SK-N-SH (cell line): ENCODE results near the gene CYP4F3. TPM values are rescaled to one million over a fixed set of nuclear protein-coding genes. Genes with fewer than 3 reads are reported as not detected.

Source experiments
- CTCF ChIA-PET: fragments of 300-600, 350-600 bp; formaldehyde crosslinking; extraction: SDS; loops from one replicate; lab custom pipeline; 2021; lab: Yijun Ruan, JAX
- POLR2A ChIA-PET: fragments of 350-600 bp; sonication (Branson Sonifier 250); formaldehyde crosslinking; extraction: SDS; loops from one replicate; lab custom pipeline; 2020; ENCODE audit warnings: antibody characterized with exemption, inconsistent platforms; lab: Yijun Ruan, JAX
- DNase-seq: peaks from one replicate; pipeline ENCODE4 v3.0.0; 2012
- H2AFZ ChIP-seq: fragments of 200-600 bp; sonication (generic); 2 replicates; pipeline ENCODE4 v1.8.1; 2016; ENCODE audit warnings: antibody characterized with exemption, mild to moderate bottlenecking, low read depth
- H3F3A ChIP-seq: fragments of 200-600 bp; sonication (generic); replicated peaks from 2 replicates; pipeline ENCODE3; 2016; ENCODE audit warnings: antibody characterized with exemption, mild to moderate bottlenecking; ENCODE audit not compliant: insufficient read depth
- H3K27ac ChIP-seq, 2 experiments: fragments of 200-500 bp in 1 of 2; fragments of 200-600 bp in 1 of 2; sonication (Bioruptor generic) in 1 of 2; sonication (generic), shearing (Covaris generic) in 1 of 2; 2 replicates each; pipeline versions ENCODE4 v1.5.1 to v1.6.1; 2014 to 2016; ENCODE audit warnings: low read depth in 2 of 2, inconsistent platforms in 1 of 2, low read length in 1 of 2, mild to moderate bottlenecking in 1 of 2, mixed read lengths in 1 of 2
- H3K27me3 ChIP-seq: fragments of 200-600 bp; sonication (generic), shearing (Covaris generic); 2 replicates; pipeline ENCODE4 v1.6.1; 2016; ENCODE audit warnings: mixed run types; ENCODE audit not compliant: insufficient read depth
- H3K36me3 ChIP-seq, 2 experiments: fragments of 200-500 bp in 1 of 2; fragments of 200-600 bp in 1 of 2; sonication (Bioruptor generic) in 1 of 2; sonication (generic) in 1 of 2; replicated peaks in 1 of 2; 2 replicates each; pipeline versions ENCODE3 to v1.5.1; 2014 to 2016; ENCODE audit warnings: low read length in 1 of 2, mild to moderate bottlenecking in 1 of 2; ENCODE audit not compliant: insufficient read depth in 2 of 2, control insufficient read depth in 1 of 2
- H3K4me1 ChIP-seq, 2 experiments: fragments of 200-500 bp in 1 of 2; fragments of 200-600 bp in 1 of 2; sonication (Bioruptor generic) in 1 of 2; sonication (generic), shearing (Covaris generic) in 1 of 2; 2 replicates each; pipeline versions ENCODE4 v1.5.1 to v1.6.1; 2014 to 2016; ENCODE audit warnings: low read depth in 1 of 2, low read length in 1 of 2, mixed run types in 1 of 2; ENCODE audit not compliant: insufficient read depth in 2 of 2, control insufficient read depth in 1 of 2
- H3K4me2 ChIP-seq: fragments of 200-600 bp; sonication (generic), shearing (Covaris generic); 2 replicates; pipeline ENCODE4 v1.6.1; 2017; ENCODE audit warnings: mixed run types
- H3K4me3 ChIP-seq, 2 experiments: fragments of 200-500 bp in 1 of 2; fragments of 200-600 bp in 1 of 2; sonication (Bioruptor generic) in 1 of 2; sonication (generic), shearing (Covaris generic) in 1 of 2; 2 replicates each; pipeline versions ENCODE4 v1.5.1 to v1.8.1; 2014 to 2016; ENCODE audit warnings: low read depth in 2 of 2, inconsistent platforms in 1 of 2, low read length in 1 of 2, mild to moderate bottlenecking in 1 of 2, mixed read lengths in 1 of 2, moderate library complexity in 1 of 2
- H3K79me2 ChIP-seq: fragments of 200-600 bp; sonication (generic); 2 replicates; pipeline ENCODE4 v1.8.1; 2017; ENCODE audit warnings: mild to moderate bottlenecking; ENCODE audit not compliant: insufficient read depth
- H3K9ac ChIP-seq: fragments of 200-600 bp; sonication (generic); 2 replicates; pipeline ENCODE4 v1.6.1; 2017; ENCODE audit warnings: mixed run types
- H3K9me2 ChIP-seq: fragments of 200-600 bp; sonication (generic); 2 replicates; pipeline ENCODE4 v1.6.1; 2017; ENCODE audit warnings: mixed run types
- H3K9me3 ChIP-seq: fragments of 200-600 bp; sonication (generic); 2 replicates; pipeline ENCODE4 v1.6.1; 2017; ENCODE audit warnings: mixed run types, mild to moderate bottlenecking, moderate library complexity
- H4K20me1 ChIP-seq: fragments of 200-600 bp; sonication (generic); 2 replicates; pipeline ENCODE4 v1.6.1; 2017; ENCODE audit warnings: mild to moderate bottlenecking, mixed run types; ENCODE audit not compliant: insufficient read depth
- EZH2phosphoT487 ChIP-seq: fragments of 200-600 bp; sonication (generic); IDR thresholded peaks from 2 replicates; pipeline ENCODE4 v1.6.1; 2017; ENCODE audit warnings: low read depth, mixed run types, mild to moderate bottlenecking, antibody characterized with exemption, moderate library complexity, borderline replicate concordance
- FOSL2 ChIP-seq: IDR thresholded peaks from 2 replicates; pipeline ENCODE4 v1.4.0; 2012; ENCODE audit warnings: low read depth, mild to moderate bottlenecking, moderate library complexity, borderline replicate concordance
- FOXM1 ChIP-seq: IDR thresholded peaks from 2 replicates; pipeline ENCODE4 v1.4.0; 2012; ENCODE audit warnings: low read depth, mild to moderate bottlenecking
- GABPA ChIP-seq: IDR thresholded peaks from 2 replicates; pipeline ENCODE4 v1.4.0; 2012; ENCODE audit warnings: low read depth, mild to moderate bottlenecking
- MXI1 ChIP-seq: IDR thresholded peaks from 2 replicates; pipeline ENCODE4 v1.6.1; 2012; ENCODE audit warnings: mild to moderate bottlenecking, low read depth, low read length, improper control_type of control experiment
- RFX5 ChIP-seq: IDR thresholded peaks from 2 replicates; pipeline ENCODE4 v1.6.1; 2012; ENCODE audit warnings: mild to moderate bottlenecking, improper control_type of control experiment, low read length
- SIN3A ChIP-seq: IDR thresholded peaks from 2 replicates; pipeline ENCODE4 v1.6.1; 2012; ENCODE audit warnings: low read depth, mild to moderate bottlenecking, low read length, moderate library complexity, borderline replicate concordance
- TAF1 ChIP-seq: IDR thresholded peaks from 2 replicates; pipeline ENCODE4 v1.6.1; 2012; ENCODE audit warnings: low read depth, mild to moderate bottlenecking, low read length, moderate library complexity, borderline replicate concordance
- WGBS: methylation state at CpG from one replicate; pipeline ENCODE4 v1.1.6; 2017; ENCODE audit warnings: low lambda C conversion rate; 5-methylcytosine and 5-hydroxymethylcytosine counted together
- polyA plus RNA-seq, 3 experiments: library from polyadenylated mRNA; depleted of rRNA; stranded (reverse); fragments of >200 nt; gene quantifications; 2 replicates each; pipeline ENCODE4 v1.2.3, GENCODE V29; 2012
- TF ChIP-seq, protein P1 (sequence below): IDR thresholded peaks from 2 replicates; pipeline ENCODE4 v1.6.1; 2012; ENCODE audit warnings: mild to moderate bottlenecking, low read depth, low read length, moderate library complexity

The CYP4F3 gene
- polyA plus RNA-seq, 1 of the 3 experiments (the other 2 are of a cell fraction): 0.08 TPM

- Histone ChIP-seq H3K9ac (no peak overlapping the region), H3K9me3 (no peaks in the 10 kb centered on the region), H3K27ac (no peak overlapping the region), H2AFZ (no peak overlapping the region), H3K4me3 (no peak overlapping the region), H3K4me2 (no peak overlapping the region), H4K20me1 (no peaks in the 10 kb centered on the region), H3K79me2 (no peaks in the 10 kb centered on the region), H3F3A (no peaks in the 10 kb centered on the region), H3K4me1 (no peaks in the 10 kb centered on the region), H3K27me3 (no peaks in the 10 kb centered on the region), H3K9me2 (no peaks in the 10 kb centered on the region), H3K36me3 (no peaks in the 10 kb centered on the region)
- WGBS: 4% methylated on average over 6 of the region's 8 CpGs
- POLR2A ChIA-PET: no interaction called here
- TF ChIP-seq SIN3A (no peak), EZH2phosphoT487 (no peak)
- TF ChIP-seq, protein P1, sequence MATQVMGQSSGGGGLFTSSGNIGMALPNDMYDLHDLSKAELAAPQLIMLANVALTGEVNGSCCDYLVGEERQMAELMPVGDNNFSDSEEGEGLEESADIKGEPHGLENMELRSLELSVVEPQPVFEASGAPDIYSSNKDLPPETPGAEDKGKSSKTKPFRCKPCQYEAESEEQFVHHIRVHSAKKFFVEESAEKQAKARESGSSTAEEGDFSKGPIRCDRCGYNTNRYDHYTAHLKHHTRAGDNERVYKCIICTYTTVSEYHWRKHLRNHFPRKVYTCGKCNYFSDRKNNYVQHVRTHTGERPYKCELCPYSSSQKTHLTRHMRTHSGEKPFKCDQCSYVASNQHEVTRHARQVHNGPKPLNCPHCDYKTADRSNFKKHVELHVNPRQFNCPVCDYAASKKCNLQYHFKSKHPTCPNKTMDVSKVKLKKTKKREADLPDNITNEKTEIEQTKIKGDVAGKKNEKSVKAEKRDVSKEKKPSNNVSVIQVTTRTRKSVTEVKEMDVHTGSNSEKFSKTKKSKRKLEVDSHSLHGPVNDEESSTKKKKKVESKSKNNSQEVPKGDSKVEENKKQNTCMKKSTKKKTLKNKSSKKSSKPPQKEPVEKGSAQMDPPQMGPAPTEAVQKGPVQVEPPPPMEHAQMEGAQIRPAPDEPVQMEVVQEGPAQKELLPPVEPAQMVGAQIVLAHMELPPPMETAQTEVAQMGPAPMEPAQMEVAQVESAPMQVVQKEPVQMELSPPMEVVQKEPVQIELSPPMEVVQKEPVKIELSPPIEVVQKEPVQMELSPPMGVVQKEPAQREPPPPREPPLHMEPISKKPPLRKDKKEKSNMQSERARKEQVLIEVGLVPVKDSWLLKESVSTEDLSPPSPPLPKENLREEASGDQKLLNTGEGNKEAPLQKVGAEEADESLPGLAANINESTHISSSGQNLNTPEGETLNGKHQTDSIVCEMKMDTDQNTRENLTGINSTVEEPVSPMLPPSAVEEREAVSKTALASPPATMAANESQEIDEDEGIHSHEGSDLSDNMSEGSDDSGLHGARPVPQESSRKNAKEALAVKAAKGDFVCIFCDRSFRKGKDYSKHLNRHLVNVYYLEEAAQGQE: peak; percentile 66; the same call in 1 of the 2 replicates
- no peak for DNase-seq
- CTCF ChIA-PET: no interaction called here
Measured at GRCh38 chr19:15652559-15653278, 12.0 kb downstream of the CYP4F3 start.

- Histone ChIP-seq H2AFZ (no peak overlapping the region), H3K9ac (no peak overlapping the region), H4K20me1 (no peaks in the 10 kb centered on the region), H3K9me3 (no peaks in the 10 kb centered on the region), H3K27me3 (no peaks in the 10 kb centered on the region), H3K27ac (no peak overlapping the region), H3K79me2 (no peaks in the 10 kb centered on the region), H3K4me1 (no peaks in the 10 kb centered on the region), H3K4me3 (no peak overlapping the region), H3K9me2 (no peaks in the 10 kb centered on the region), H3K36me3 (no peaks in the 10 kb centered on the region), H3K4me2 (no peak overlapping the region), H3F3A (no peaks in the 10 kb centered on the region)
- ChIA-PET CTCF (interaction anchor here (0.9 kb wide), 1 partner anchor 27 kb away, joined by 3 read pairs; no protein-coding TSS in a partner anchor), POLR2A (no interaction called here)
- DNase-seq: no peak
- no peak for TF ChIP-seq MXI1
- TF ChIP-seq TAF1: no peak
- TF ChIP-seq FOSL2: no peak
- no peak for TF ChIP-seq GABPA
- no peak for TF ChIP-seq FOXM1
- TF ChIP-seq RFX5: no peak
Measured at GRCh38 chr19:15656467-15656866, 15.8 kb downstream of the CYP4F3 start.
